ENCODE data around the gene C17orf107.
"Not testable (repeated sequence)": the region's sequence is repeated elsewhere in the genome, so short reads cannot be mapped to it uniquely, and the experiment has no call there.

Gene C17orf107

GRCh38 chr17:4901648-4902344, 2.5 kb downstream of the C17orf107 start:
- no peak for DNase-seq

GRCh38 chr17:4902540-4902939, 3.2 kb downstream of the C17orf107 start:
- no peak for DNase-seq

DNA sequence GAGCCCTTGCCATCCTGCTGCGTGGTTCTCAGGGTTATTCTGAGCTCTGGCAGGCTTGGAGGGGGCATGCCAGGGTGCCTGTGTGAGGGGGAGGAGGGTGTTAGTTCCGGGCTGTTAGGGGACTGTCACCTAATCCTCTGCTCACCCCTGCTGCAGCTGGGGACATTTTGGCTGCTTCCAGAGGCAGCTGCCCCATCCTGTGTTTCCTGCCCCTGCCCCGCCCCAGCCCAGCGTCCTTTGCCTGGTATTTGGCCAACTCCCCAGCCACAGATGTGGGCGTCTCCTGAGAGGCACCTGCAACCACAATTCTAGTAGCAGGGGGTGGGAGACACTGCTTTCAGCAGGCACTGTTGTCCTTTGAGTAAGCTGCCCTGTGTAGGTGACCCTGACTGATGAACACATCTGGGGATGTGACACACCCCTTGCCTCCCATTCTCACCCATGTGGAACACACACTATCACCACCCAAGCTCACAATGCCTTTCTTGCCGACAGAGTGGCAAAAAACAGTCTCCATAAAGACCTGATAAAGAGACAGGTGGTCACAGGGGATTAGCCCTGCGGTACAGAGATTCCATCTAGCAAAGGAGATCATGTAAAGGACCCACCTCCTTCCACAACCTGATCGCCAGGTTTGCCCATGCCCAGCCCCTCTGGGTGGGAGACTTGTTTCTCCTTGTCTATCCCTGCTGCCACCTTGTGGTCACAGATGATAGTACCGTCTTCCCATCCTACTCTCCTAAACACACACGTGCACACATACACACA, 3.9 kb downstream of the C17orf107 start, which contains the start of gene CHRNE:
Gene CHRNE (minus strand): TSS at position 48 of the 768 bp plus-strand sequence. CDS start 35 bp downstream, at position 13.
- peak; percentile 79 for DNase-seq

- DNase-seq: not testable (repeated sequence)
Measured at GRCh38 chr17:4906642-4907041, 7.3 kb downstream of the C17orf107 start.

DNA sequence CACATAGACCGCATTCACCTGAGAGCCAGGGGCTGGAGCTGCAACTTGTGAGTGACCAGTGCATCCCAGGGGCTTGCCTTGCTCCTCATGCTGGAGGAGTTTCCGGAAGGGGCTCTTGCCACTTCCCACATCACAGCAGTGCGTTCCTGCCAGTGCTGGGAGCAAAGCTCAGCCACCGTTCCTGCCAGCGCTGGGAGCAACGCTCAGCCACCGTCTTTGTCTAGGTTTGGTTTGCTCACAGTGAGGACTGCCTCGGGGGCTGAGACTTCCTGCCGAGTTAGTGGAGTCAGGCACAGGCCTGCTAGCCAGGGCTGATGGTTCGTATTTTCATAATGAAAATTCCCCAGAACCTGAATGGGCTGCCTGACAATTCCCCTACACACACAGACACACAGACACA, 9.0 kb downstream of the C17orf107 start:
- DNase-seq: no peak

- DNase-seq: peak; percentile 71
Measured at GRCh38 chr17:4908711-4909496, 9.6 kb downstream of the C17orf107 start.

DNA sequence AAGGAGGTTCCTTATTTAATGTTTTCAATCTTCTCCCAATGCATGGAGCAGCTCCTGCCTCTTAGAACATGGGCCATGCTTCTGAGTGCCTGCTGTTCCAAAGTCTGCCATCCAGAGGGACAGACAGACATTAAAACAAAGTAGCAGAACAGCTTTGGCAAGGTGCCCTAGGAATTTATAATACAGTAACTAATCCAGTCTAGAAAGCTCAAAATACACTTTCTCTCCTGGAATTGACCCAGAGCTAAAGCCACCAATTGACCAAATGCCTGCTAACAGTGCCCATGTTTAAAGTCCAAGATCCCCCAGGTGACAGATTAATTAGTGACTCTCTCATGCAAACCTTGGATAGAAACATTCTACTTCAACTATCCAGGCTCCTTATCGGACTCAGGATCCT, 14.7 kb downstream of the C17orf107 start:
- DNase-seq: no peak

- DNase-seq: not testable (repeated sequence)
Measured at GRCh38 chr17:4914551-4914950, 15.2 kb downstream of the C17orf107 start.

GRCh38 chr17:4919511-4920047, 20.2 kb downstream of the C17orf107 start:
- DNase-seq: no peak

DNA sequence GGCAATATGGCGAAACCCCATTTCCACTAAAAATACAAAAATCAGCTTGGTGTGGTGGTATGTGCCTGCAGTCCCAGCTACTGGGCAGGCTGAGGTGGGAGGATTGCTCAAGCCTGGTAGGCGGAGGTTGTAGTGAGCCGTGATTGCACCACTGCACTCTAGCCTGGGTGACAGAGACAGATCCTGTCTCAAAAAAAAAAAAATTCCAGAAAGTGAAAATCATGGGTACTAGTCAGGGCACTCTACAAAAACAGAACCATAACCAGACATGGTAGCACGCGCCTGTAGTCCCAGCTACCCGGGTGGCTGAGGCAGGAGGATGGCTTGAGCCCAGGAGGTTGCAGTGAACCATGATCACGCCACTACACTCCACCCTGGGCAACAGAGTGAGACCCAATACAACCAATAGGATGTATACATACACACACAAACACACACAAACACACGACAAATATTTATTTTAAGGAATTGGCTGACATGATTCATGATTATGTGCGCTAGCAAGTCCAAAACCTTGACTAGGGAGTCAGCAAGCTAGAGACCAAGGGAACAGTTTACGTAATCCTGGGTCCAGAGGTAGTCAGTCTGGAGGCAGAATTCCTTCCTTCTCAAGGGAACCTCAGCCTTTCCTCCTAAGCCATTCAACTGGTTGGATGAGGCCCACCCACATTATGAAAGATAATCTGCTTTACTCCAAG, 21.2 kb downstream of the C17orf107 start:
- no peak for DNase-seq

- no peak for DNase-seq
Measured at GRCh38 chr17:4921320-4921719, 22.0 kb downstream of the C17orf107 start.

DNA sequence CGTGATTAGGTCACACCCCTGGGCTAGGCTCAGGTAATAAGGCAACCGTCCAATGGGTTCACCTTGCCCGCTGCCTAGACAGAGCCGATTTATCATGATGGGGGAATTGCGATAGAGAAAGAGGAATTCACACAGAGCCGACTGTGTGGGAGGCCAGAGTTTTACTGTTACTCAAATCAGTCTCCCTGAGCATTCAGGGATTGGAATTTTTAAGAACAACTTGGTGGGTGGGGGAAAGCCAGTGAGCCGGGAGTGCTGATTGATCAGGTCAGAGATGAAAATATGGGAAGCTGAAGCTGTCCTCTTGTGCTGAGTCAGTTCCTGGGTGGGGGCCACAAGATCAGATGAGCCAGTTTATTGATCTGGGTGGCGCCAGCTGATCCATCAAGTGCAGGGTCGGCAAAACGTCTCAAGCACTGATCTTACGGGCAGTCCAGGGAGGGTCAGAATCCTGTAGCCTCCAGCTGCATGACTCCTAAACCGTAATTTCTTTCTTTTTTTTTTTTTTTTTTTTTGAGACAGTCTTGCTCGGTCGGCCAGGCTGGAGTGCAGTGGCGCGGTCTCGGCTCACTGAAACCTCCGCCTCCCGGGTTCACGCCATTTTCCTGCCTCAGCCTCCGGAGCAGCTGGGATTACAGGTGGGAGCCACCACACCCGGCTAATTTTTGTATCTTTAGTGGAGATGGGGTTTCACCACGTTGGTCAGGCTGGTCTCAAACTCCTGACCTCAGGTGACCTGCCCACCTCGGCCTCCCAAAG, 27.4 kb downstream of the C17orf107 start:
- not testable (repeated sequence) for DNase-seq

- no peak for DNase-seq
Measured at GRCh38 chr17:4928881-4929280, 29.5 kb downstream of the C17orf107 start.

DNA sequence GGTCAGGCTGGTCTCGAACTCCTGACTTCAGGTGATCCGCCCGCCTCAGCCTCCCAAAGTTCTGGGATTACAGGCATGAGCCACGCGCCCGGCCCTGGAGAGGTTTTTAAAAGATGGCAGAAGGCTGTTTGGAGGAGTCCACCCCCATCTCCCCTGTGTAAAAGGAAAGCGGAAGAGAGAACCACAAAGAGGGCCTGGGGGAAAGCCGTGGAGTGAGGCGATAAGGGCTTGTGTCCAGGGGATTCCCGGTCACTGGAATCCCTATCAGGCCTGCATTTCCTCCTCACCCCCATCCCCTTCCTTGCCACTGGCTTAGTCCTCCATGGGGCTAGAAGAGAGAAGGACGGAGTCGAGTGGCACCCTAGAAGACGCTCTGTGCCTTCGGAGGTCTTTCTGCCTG, 32.6 kb downstream of the C17orf107 start, which contains the start of gene GP1BA:
Gene GP1BA (plus strand): TSS at position 315 of the 400 bp plus-strand sequence. CDS start 328 bp downstream, outside the sequence.
- DNase-seq: no peak

DNA sequence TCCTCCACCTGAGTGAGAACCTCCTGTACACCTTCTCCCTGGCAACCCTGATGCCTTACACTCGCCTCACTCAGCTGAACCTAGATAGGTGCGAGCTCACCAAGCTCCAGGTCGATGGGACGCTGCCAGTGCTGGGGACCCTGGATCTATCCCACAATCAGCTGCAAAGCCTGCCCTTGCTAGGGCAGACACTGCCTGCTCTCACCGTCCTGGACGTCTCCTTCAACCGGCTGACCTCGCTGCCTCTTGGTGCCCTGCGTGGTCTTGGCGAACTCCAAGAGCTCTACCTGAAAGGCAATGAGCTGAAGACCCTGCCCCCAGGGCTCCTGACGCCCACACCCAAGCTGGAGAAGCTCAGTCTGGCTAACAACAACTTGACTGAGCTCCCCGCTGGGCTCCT, 33.4 kb downstream of the C17orf107 start:
- DNase-seq: no peak

GRCh38 chr17:4933646-4934045, 34.3 kb downstream of the C17orf107 start:
- no peak for DNase-seq

DNA sequence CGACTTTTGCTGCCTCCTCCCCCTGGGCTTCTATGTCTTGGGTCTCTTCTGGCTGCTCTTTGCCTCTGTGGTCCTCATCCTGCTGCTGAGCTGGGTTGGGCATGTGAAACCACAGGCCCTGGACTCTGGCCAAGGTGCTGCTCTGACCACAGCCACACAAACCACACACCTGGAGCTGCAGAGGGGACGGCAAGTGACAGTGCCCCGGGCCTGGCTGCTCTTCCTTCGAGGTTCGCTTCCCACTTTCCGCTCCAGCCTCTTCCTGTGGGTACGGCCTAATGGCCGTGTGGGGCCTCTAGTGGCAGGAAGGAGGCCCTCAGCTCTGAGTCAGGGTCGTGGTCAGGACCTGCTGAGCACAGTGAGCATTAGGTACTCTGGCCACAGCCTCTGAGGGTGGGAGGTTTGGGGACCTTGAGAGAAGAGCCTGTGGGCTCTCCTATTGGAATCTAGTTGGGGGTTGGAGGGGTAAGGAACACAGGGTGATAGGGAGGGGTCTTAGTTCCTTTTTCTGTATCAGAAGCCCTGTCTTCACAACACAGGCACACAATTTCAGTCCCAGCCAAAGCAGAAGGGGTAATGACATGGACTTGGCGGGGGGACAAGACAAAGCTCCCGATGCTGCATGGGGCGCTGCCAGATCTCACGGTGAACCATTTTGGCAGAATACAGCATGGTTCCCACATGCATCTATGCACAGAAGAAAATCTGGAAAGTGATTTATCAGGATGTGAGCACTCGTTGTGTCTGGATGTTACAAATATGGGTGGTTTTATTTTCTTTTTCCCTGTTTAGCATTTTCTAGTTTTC, 35.0 kb downstream of the C17orf107 start:
- DNase-seq: peak; percentile 25

- no peak for DNase-seq
Measured at GRCh38 chr17:4935650-4936049, 36.3 kb downstream of the C17orf107 start.

DNA sequence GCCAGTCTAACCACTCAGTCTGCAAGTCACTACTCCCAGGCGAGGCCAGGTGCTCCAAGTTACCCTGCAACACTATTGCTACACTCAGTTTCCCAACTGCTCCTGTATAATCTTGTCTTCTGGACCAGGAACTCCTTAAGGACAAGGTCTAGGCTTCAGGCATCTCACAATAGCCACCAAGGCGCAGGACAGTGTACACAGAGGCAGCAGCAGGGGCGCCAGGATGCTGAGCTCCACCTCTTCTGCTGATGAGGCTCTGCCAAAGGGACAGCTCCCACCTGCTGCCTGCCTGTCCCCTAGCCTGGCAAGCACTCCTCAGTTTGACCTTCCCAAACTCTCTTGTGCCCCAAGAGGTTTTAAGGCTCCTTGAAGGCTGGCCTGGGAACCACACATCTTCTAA, 37.1 kb downstream of the C17orf107 start:
- no peak for DNase-seq

- DNase-seq: no peak
Measured at GRCh38 chr17:4937553-4937952, 38.2 kb downstream of the C17orf107 start.

GRCh38 chr17:4938069-4938491, 38.7 kb downstream of the C17orf107 start:
- DNase-seq: no peak
